H9 (cell line): ENCODE measurements around the gene RSPH9. TPM values are rescaled to one million over a fixed set of nuclear protein-coding genes. Genes with fewer than 3 reads are reported as not detected.

Experiments
- DNase-seq: peaks from one replicate; pipeline ENCODE4 v3.0.0-alpha.2; 2017
- H2AFZ ChIP-seq: one replicate; pipeline ENCODE4 v1.6.1; 2013; ENCODE audit warnings: mild to moderate bottlenecking, low read length, control low read depth, moderate library complexity
- H2AK5ac ChIP-seq: 2 replicates; pipeline ENCODE4 v1.6.1; 2013; ENCODE audit warnings: low read length, control low read depth, mixed read lengths; ENCODE audit not compliant: insufficient read length
- H2BK120ac ChIP-seq: one replicate; pipeline ENCODE4 v1.6.1; 2013; ENCODE audit warnings: low read depth, mild to moderate bottlenecking, low read length, control low read depth, inconsistent platforms; ENCODE audit not compliant: poor library complexity, severe bottlenecking
- H2BK12ac ChIP-seq: 2 replicates; pipeline ENCODE4 v1.6.1; 2013; ENCODE audit warnings: low read length, control low read depth, mixed read lengths, low read depth; ENCODE audit not compliant: insufficient read length
- H2BK15ac ChIP-seq: 2 replicates; pipeline ENCODE4 v1.6.1; 2013; ENCODE audit warnings: low read depth, low read length, control low read depth
- H2BK20ac ChIP-seq: one replicate; pipeline ENCODE4 v1.6.1; 2013; ENCODE audit warnings: low read depth, mild to moderate bottlenecking, low read length, control low read depth, inconsistent platforms; ENCODE audit not compliant: poor library complexity, severe bottlenecking
- H2BK5ac ChIP-seq: 2 replicates; pipeline ENCODE4 v1.6.1; 2013; ENCODE audit warnings: low read length, control low read depth, mixed read lengths; ENCODE audit not compliant: insufficient read length
- H3K14ac ChIP-seq: 2 replicates; pipeline ENCODE4 v1.6.1; 2013; ENCODE audit warnings: low read length, control low read depth; ENCODE audit not compliant: insufficient read depth
- H3K18ac ChIP-seq: 2 replicates; pipeline ENCODE4 v1.6.1; 2013; ENCODE audit warnings: low read depth, mild to moderate bottlenecking, mixed read lengths, low read length, control low read depth; ENCODE audit not compliant: insufficient read length
- H3K23ac ChIP-seq: 2 replicates; pipeline ENCODE4 v1.6.1; 2013; ENCODE audit warnings: low read length, control low read depth, mixed read lengths, low read depth; ENCODE audit not compliant: insufficient read length
- H3K23me2 ChIP-seq: 2 replicates; pipeline ENCODE4 v1.6.1; 2013; ENCODE audit warnings: low read depth, mild to moderate bottlenecking, mixed read lengths, low read length, control low read depth; ENCODE audit not compliant: insufficient read length, poor library complexity, severe bottlenecking
- H3K27ac ChIP-seq: 2 replicates; pipeline ENCODE4 v1.5.1; 2013; ENCODE audit warnings: low read length, control low read depth, mixed read lengths, low read depth; ENCODE audit not compliant: insufficient read length
- H3K27me3 ChIP-seq: 2 replicates; pipeline ENCODE4 v1.6.1; 2013; ENCODE audit warnings: low read length, control low read depth, inconsistent platforms; ENCODE audit not compliant: insufficient read depth
- H3K4ac ChIP-seq: 2 replicates; pipeline ENCODE4 v1.6.1; 2013; ENCODE audit warnings: low read depth, mild to moderate bottlenecking, control low read depth, inconsistent platforms, low read length, moderate library complexity
- H3K4me1 ChIP-seq: 2 replicates; pipeline ENCODE4 v1.6.1; 2013; ENCODE audit warnings: low read length, control low read depth, inconsistent platforms; ENCODE audit not compliant: insufficient read depth
- H3K4me2 ChIP-seq: 2 replicates; pipeline ENCODE4 v1.6.1; 2013; ENCODE audit warnings: low read length, control low read depth, mixed read lengths; ENCODE audit not compliant: insufficient read length, insufficient read depth
- H3K56ac ChIP-seq: 2 replicates; pipeline ENCODE4 v1.6.1; 2013; ENCODE audit warnings: low read depth, mild to moderate bottlenecking, mixed read lengths, low read length, control low read depth; ENCODE audit not compliant: insufficient read length
- H3K79me1 ChIP-seq: 2 replicates; pipeline ENCODE4 v1.6.1; 2013; ENCODE audit warnings: low read depth, mild to moderate bottlenecking, moderate library complexity, low read length, control low read depth, inconsistent platforms; ENCODE audit not compliant: insufficient read depth, poor library complexity, severe bottlenecking
- H3K79me2 ChIP-seq: 2 replicates; pipeline ENCODE4 v1.6.1; 2013; ENCODE audit warnings: low read length, control low read depth, inconsistent platforms; ENCODE audit not compliant: insufficient read depth
- H3K9ac ChIP-seq: 2 replicates; pipeline ENCODE4 v1.6.1; 2013; ENCODE audit warnings: low read length, control low read depth, mixed read lengths; ENCODE audit not compliant: insufficient read length; ENCODE audit errors: extremely low read depth
- H3K9me3 ChIP-seq: one replicate; pipeline ENCODE4 v1.6.1; 2013; ENCODE audit warnings: low read depth, low read length, inconsistent platforms; ENCODE audit not compliant: control insufficient read depth
- H3T11ph ChIP-seq: one replicate; pipeline ENCODE4 v1.6.1; 2013; ENCODE audit warnings: mild to moderate bottlenecking, low read length, control low read depth, inconsistent platforms
- H4K20me1 ChIP-seq: one replicate; pipeline ENCODE4 v1.6.1; 2013; ENCODE audit not compliant: control insufficient read depth, insufficient read length, insufficient read depth
- H4K5ac ChIP-seq: 2 replicates; pipeline ENCODE4 v1.6.1; 2013; ENCODE audit warnings: low read depth, mild to moderate bottlenecking, mixed read lengths, low read length, control low read depth; ENCODE audit not compliant: insufficient read length
- H4K8ac ChIP-seq: replicated peaks from 2 replicates; pipeline ENCODE4 v1.6.1; 2013; ENCODE audit warnings: low read length, control low read depth, mixed read lengths, low read depth; ENCODE audit not compliant: insufficient read length
- H4K91ac ChIP-seq: 2 replicates; pipeline ENCODE4 v1.6.1; 2013; ENCODE audit warnings: low read depth, mild to moderate bottlenecking, moderate library complexity, mixed read lengths, low read length, control low read depth; ENCODE audit not compliant: insufficient read length
- H3K27ac Mint-ChIP-seq, 3 experiments: 2 replicates in 2 of 3; 3 replicates in 1 of 3; pipeline ENCODE4 v1.8.0; 2020 to 2021; ENCODE audit warnings: mixed read lengths in 3 of 3, mild to moderate bottlenecking in 1 of 3, moderate library complexity in 1 of 3
- H3K27me3 Mint-ChIP-seq: 2 replicates; pipeline ENCODE4 v1.8.0; 2021; ENCODE audit warnings: low read depth, mild to moderate bottlenecking, moderate library complexity, mixed read lengths
- H3K36me3 Mint-ChIP-seq, 3 experiments: 2 replicates in 2 of 3; 3 replicates in 1 of 3; pipeline ENCODE4 v1.8.0; 2020 to 2021; ENCODE audit warnings: low read depth in 3 of 3, mixed read lengths in 3 of 3; ENCODE audit not compliant: insufficient read depth in 1 of 3
- H3K4me1 Mint-ChIP-seq, 2 experiments: 2 replicates each; pipeline ENCODE4 v1.8.0; 2020; ENCODE audit warnings: mixed read lengths in 2 of 2
- H3K4me3 Mint-ChIP-seq, 2 experiments: 2 replicates in 1 of 2; 3 replicates in 1 of 2; pipeline ENCODE4 v1.8.0; 2020 to 2021; ENCODE audit warnings: mild to moderate bottlenecking in 2 of 2, mixed read lengths in 2 of 2, moderate library complexity in 1 of 2
- H3K9me3 Mint-ChIP-seq, 2 experiments: 2 replicates in 1 of 2; 3 replicates in 1 of 2; pipeline ENCODE4 v1.8.0; 2020; ENCODE audit warnings: mild to moderate bottlenecking in 2 of 2, mixed read lengths in 2 of 2, moderate library complexity in 1 of 2
- WGBS: extraction: QIAGEN DNeasy Blood & Tissue Kit; methylation state at CpG from one replicate; pipeline ENCODE4 v1.1.7; 2013; ENCODE audit warnings: missing lambda C conversion rate, low lambda C conversion rate, mixed read lengths; ENCODE audit not compliant: insufficient read length; ENCODE audit errors: extremely low coverage; 5-methylcytosine and 5-hydroxymethylcytosine counted together
- total RNA-seq: library from RNA; stranded (reverse); gene quantifications from 2 replicates; pipeline ENCODE4 v1.2.1, GENCODE V29; 2021
- TF ChIP-seq, protein P1 (sequence below): fragments of 200-600 bp; sonication (generic); conservative IDR thresholded peaks from 3 replicates; pipeline ENCODE4 v1.8.0; 2021; ENCODE audit warnings: antibody characterized with exemption, mild to moderate bottlenecking

The RSPH9 gene
- total RNA-seq, 1 experiment from 2014 or later = 0.39 TPM

GRCh38 chr6:43695215-43695966 lies 50.6 kb downstream of the RSPH9 start:
- Histone ChIP-seq H3K4me1 (peaks cover 18% of the 10 kb centered on the region; the same call in 1 of the 2 replicates), H4K91ac (no peak overlapping the region), H2AFZ (no peak overlapping the region), H4K5ac (no peak overlapping the region), H3K27me3 (no peaks in the 10 kb centered on the region), H3K9ac (no peak overlapping the region), H2AK5ac (no peak overlapping the region), H3T11ph (no peak overlapping the region), H3K18ac (peak overlapping the region; percentile 68), H3K23ac (no peak overlapping the region), H2BK12ac (peak overlapping the region; percentile 85), H4K8ac (no peak overlapping the region), H3K27ac (no peak overlapping the region), H3K14ac (peak overlapping the region; percentile 71), H3K4me2 (no peak overlapping the region), H3K9me3 (no peaks in the 10 kb centered on the region), H3K23me2 (no peaks in the 10 kb centered on the region), H2BK20ac (no peak overlapping the region), H3K4ac (no peak overlapping the region), H3K79me2 (no peaks in the 10 kb centered on the region), H2BK120ac (no peak overlapping the region), H2BK5ac (no peak overlapping the region), H3K56ac (no peak overlapping the region), H3K79me1 (no peaks in the 10 kb centered on the region), H4K20me1 (no peaks in the 10 kb centered on the region), H2BK15ac (no peak overlapping the region)
- Mint-ChIP-seq H3K9me3 (no peaks in the 10 kb centered on the region), H3K27ac (peak overlapping the region; percentile 0 to 80 (median 37); a peak in 6 of 7 replicates), H3K27me3 (no peaks in the 10 kb centered on the region; the same call in 1 of the 2 replicates), H3K4me1 (peaks cover 35 to 41% of the 10 kb centered on the region in 2 experiments), H3K36me3 (no peaks in the 10 kb centered on the region), H3K4me3 (peak overlapping the region in 1 of 2 experiments; percentile 60; a peak in 2 of 5 replicates)
- TF ChIP-seq, protein P1, sequence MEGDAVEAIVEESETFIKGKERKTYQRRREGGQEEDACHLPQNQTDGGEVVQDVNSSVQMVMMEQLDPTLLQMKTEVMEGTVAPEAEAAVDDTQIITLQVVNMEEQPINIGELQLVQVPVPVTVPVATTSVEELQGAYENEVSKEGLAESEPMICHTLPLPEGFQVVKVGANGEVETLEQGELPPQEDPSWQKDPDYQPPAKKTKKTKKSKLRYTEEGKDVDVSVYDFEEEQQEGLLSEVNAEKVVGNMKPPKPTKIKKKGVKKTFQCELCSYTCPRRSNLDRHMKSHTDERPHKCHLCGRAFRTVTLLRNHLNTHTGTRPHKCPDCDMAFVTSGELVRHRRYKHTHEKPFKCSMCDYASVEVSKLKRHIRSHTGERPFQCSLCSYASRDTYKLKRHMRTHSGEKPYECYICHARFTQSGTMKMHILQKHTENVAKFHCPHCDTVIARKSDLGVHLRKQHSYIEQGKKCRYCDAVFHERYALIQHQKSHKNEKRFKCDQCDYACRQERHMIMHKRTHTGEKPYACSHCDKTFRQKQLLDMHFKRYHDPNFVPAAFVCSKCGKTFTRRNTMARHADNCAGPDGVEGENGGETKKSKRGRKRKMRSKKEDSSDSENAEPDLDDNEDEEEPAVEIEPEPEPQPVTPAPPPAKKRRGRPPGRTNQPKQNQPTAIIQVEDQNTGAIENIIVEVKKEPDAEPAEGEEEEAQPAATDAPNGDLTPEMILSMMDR = no peak
- peak; percentile 50 for DNase-seq
- no CpG with 5 or more reads among the region's 9 CpGs for WGBS
